HCT116 (cell line): ENCODE measurements around the gene ECEL1. TPM values are rescaled to one million over a fixed set of nuclear protein-coding genes. Genes with fewer than 3 reads are reported as not detected.

Experiments used
- ATAC-seq: fragments of 200-7000 bp; cut with Tn5 transposase; 2 replicates; pipeline ENCODE4 v1.9.1; 2020; ENCODE audit warnings: mild to moderate bottlenecking, moderate library complexity
- BruUV-seq: library from RNA; stranded (reverse); fragments of 400-500 nt; replicated peaks from 2 replicates; lab custom pipeline; 2021; lab: Mats Ljungman, UMichigan
- CTCF ChIA-PET: fragments of 300-600 bp; sonication (Branson Sonifier 250); formaldehyde crosslinking; loops from one replicate; lab custom pipeline; 2021; ENCODE audit warnings: antibody characterized with exemption; lab: Charles Lee
- POLR2A ChIA-PET: fragments of 300-600, 350-600 bp; sonication (Branson Sonifier 250); formaldehyde crosslinking; loops from one replicate; lab custom pipeline; 2021; ENCODE audit warnings: antibody characterized with exemption; lab: Charles Lee
- RAD21 ChIA-PET, 2 experiments: fragments of 300-600 bp; sonication (Branson Sonifier 250); formaldehyde crosslinking; loops; one replicate each; lab custom pipeline; 2023; ENCODE audit warnings: low total read pairs in 2 of 2; ENCODE audit not compliant: uncharacterized antibody in 2 of 2, unreplicated experiment in 2 of 2, low non-redundant PET in 1 of 2; lab: Charles Lee
- DNase-seq: peaks from one replicate; pipeline ENCODE4 v3.0.0-alpha.2; 2010; ENCODE audit warnings: low read depth, low spot score
- H2AFZ ChIP-seq: fragments of 200-600 bp; shearing (Covaris generic), sonication (generic); 2 replicates; pipeline ENCODE4 v1.6.1; 2017; ENCODE audit warnings: low read depth, mixed run types, mixed read lengths, antibody characterized with exemption, low read length; ENCODE audit not compliant: poor library complexity, severe bottlenecking
- H3K27ac ChIP-seq: 2 replicates; pipeline ENCODE4 v1.5.1; 2012; ENCODE audit warnings: low read depth, low read length
- H3K27me3 ChIP-seq: fragments of 200-600 bp; sonication (generic); 2 replicates; pipeline ENCODE4 v1.6.1; 2016; ENCODE audit warnings: mixed run types, low read length, mixed read lengths; ENCODE audit not compliant: insufficient read depth
- H3K36me3 ChIP-seq, 2 experiments: fragments of 200-500 bp in 1 of 2; fragments of 200-600 bp in 1 of 2; sonication (Bioruptor generic) in 1 of 2; sonication (generic) in 1 of 2; 2 replicates each; pipeline versions ENCODE4 v1.5.1 to v1.6.1; 2014 to 2016; ENCODE audit warnings: low read length in 2 of 2, inconsistent platforms in 1 of 2, mixed read lengths in 1 of 2, mixed run types in 1 of 2; ENCODE audit not compliant: insufficient read depth in 2 of 2, control insufficient read depth in 1 of 2
- H3K4me1 ChIP-seq, 2 experiments: fragments of 200-600 bp in 1 of 2; sonication (generic) in 1 of 2; 2 replicates each; pipeline versions ENCODE4 v1.5.1 to v1.6.1; 2012 to 2017; ENCODE audit warnings: low read length in 2 of 2, inconsistent platforms in 1 of 2, mild to moderate bottlenecking in 1 of 2, mixed read lengths in 1 of 2, mixed run types in 1 of 2, moderate library complexity in 1 of 2; ENCODE audit not compliant: insufficient read depth in 2 of 2, control insufficient read depth in 1 of 2
- H3K4me2 ChIP-seq: fragments of 200-600 bp; sonication (generic); 2 replicates; pipeline ENCODE4 v1.6.1; 2017; ENCODE audit warnings: mixed run types, low read length, mixed read lengths
- H3K4me3 ChIP-seq, 2 experiments: fragments of 200-600 bp in 1 of 2; sonication (generic) in 1 of 2; replicated peaks in 1 of 2; 2 replicates each; pipeline ENCODE4 v1.5.1; 2011 to 2016; ENCODE audit warnings: low read length in 2 of 2, control low read depth in 1 of 2, low read depth in 1 of 2, mild to moderate bottlenecking in 1 of 2, mixed read lengths in 1 of 2, mixed run types in 1 of 2
- H3K79me2 ChIP-seq: fragments of 200-600 bp; sonication (generic); 2 replicates; pipeline ENCODE4 v1.6.1; 2017; ENCODE audit warnings: mild to moderate bottlenecking, mixed run types, low read length, moderate library complexity, mixed read lengths; ENCODE audit not compliant: insufficient read depth
- H3K9ac ChIP-seq: fragments of 200-600 bp; sonication (generic); 2 replicates; pipeline ENCODE4 v1.6.1; 2016; ENCODE audit warnings: low read length, mixed read lengths
- H3K9me2 ChIP-seq: fragments of 200-600 bp; sonication (generic), shearing (Covaris generic); 2 replicates; pipeline ENCODE4 v1.6.1; 2017; ENCODE audit warnings: mixed run types, mild to moderate bottlenecking, moderate library complexity; ENCODE audit not compliant: insufficient read depth
- H3K9me3 ChIP-seq, 2 experiments: fragments of 200-500 bp in 1 of 2; fragments of 200-600 bp in 1 of 2; sonication (Bioruptor generic) in 1 of 2; sonication (generic) in 1 of 2; 2 replicates each; pipeline ENCODE4 v1.6.1; 2014 to 2017; ENCODE audit warnings: low read length in 2 of 2, mixed read lengths in 2 of 2, inconsistent platforms in 1 of 2, low read depth in 1 of 2, mild to moderate bottlenecking in 1 of 2, mixed run types in 1 of 2, moderate library complexity in 1 of 2; ENCODE audit not compliant: control insufficient read depth in 1 of 2, insufficient read depth in 1 of 2
- H4K20me1 ChIP-seq: fragments of 200-600 bp; sonication (generic), shearing (Covaris generic); 2 replicates; pipeline ENCODE4 v1.6.1; 2017; ENCODE audit warnings: mixed run types, mild to moderate bottlenecking, moderate library complexity; ENCODE audit not compliant: insufficient read depth
- ATF3 ChIP-seq: IDR thresholded peaks from 2 replicates; pipeline ENCODE4 v1.6.1; 2012
- CBX3 ChIP-seq: IDR thresholded peaks from 2 replicates; pipeline ENCODE4 v1.6.1; 2012; ENCODE audit warnings: low read depth
- CEBPB ChIP-seq: IDR thresholded peaks from 2 replicates; pipeline ENCODE4 v1.6.1; 2012; ENCODE audit warnings: low read depth
- EZH2 ChIP-seq: fragments of 200-600 bp; sonication (generic); IDR thresholded peaks from 2 replicates; pipeline ENCODE4 v1.6.1; 2017; ENCODE audit warnings: antibody characterized with exemption, mixed run types
- EZH2phosphoT487 ChIP-seq: fragments of 200-600 bp; IDR thresholded peaks from 2 replicates; pipeline ENCODE4 v1.6.1; 2018; ENCODE audit warnings: antibody characterized with exemption, borderline replicate concordance
- FOSL1 ChIP-seq: IDR thresholded peaks from 2 replicates; pipeline ENCODE4 v1.6.1; 2012; ENCODE audit warnings: low read depth
- JUND ChIP-seq: IDR thresholded peaks from 2 replicates; pipeline ENCODE4 v1.6.1; 2012
- POLR2A ChIP-seq: IDR thresholded peaks from 2 replicates; pipeline ENCODE4 v1.7.0; 2011; ENCODE audit warnings: borderline replicate concordance; ENCODE audit not compliant: insufficient read depth, insufficient read length; ENCODE audit errors: extremely low read depth
- POLR2AphosphoS5 ChIP-seq: IDR thresholded peaks from 2 replicates; pipeline ENCODE4 v1.6.1; 2011; ENCODE audit warnings: mild to moderate bottlenecking, low read depth, low read length, moderate library complexity
- SIN3A ChIP-seq: IDR thresholded peaks from 2 replicates; pipeline ENCODE4 v1.6.1; 2012; ENCODE audit warnings: low read depth
- SRF ChIP-seq: IDR thresholded peaks from 2 replicates; pipeline ENCODE4 v1.6.1; 2012; ENCODE audit warnings: low read depth
- TCF7L2 ChIP-seq: IDR thresholded peaks from 2 replicates; pipeline ENCODE4 v1.7.0; 2011; ENCODE audit warnings: borderline replicate concordance, inconsistent platforms; ENCODE audit not compliant: insufficient read depth, insufficient read length; ENCODE audit errors: extremely low read depth
- YY1 ChIP-seq: IDR thresholded peaks from 2 replicates; pipeline ENCODE4 v1.6.1; 2011; ENCODE audit warnings: low read length, low read depth, moderate library complexity, mild to moderate bottlenecking; ENCODE audit not compliant: insufficient replicate concordance; ENCODE audit errors: extremely low read depth
- ZFX ChIP-seq: fragments of 450-650 bp; IDR thresholded peaks from 2 replicates; pipeline ENCODE4 v1.6.1; 2017
- ZNF274 ChIP-seq: fragments of 200-500 bp; sonication (Bioruptor generic); IDR thresholded peaks from 2 replicates; pipeline ENCODE4 v1.6.1; 2014; ENCODE audit warnings: mild to moderate bottlenecking, low read depth, low read length, inconsistent platforms
- intact Hi-C: fragments of 100-400 bp; cut with micrococcal nuclease; formaldehyde crosslinking; loops from 2 replicates; pipeline ENCODE4 v1.10.0; 2022
- total RNA-seq: library from RNA; stranded (reverse); gene quantifications from one replicate; pipeline ENCODE4 v1.2.1, GENCODE V29; 2021; ENCODE audit not compliant: unreplicated experiment
- TF ChIP-seq, protein P1 (sequence below): IDR thresholded peaks from 2 replicates; pipeline ENCODE4 v1.6.1; 2011; ENCODE audit warnings: mild to moderate bottlenecking, low read length, moderate library complexity; ENCODE audit not compliant: insufficient replicate concordance; ENCODE audit errors: extremely low read depth
- TF ChIP-seq, protein P2 (sequence below): IDR thresholded peaks from 2 replicates; pipeline ENCODE4 v1.6.1; 2012

ECEL1 gene
- total RNA-seq, 1 experiment from 2014 or later: not detected

DNA sequence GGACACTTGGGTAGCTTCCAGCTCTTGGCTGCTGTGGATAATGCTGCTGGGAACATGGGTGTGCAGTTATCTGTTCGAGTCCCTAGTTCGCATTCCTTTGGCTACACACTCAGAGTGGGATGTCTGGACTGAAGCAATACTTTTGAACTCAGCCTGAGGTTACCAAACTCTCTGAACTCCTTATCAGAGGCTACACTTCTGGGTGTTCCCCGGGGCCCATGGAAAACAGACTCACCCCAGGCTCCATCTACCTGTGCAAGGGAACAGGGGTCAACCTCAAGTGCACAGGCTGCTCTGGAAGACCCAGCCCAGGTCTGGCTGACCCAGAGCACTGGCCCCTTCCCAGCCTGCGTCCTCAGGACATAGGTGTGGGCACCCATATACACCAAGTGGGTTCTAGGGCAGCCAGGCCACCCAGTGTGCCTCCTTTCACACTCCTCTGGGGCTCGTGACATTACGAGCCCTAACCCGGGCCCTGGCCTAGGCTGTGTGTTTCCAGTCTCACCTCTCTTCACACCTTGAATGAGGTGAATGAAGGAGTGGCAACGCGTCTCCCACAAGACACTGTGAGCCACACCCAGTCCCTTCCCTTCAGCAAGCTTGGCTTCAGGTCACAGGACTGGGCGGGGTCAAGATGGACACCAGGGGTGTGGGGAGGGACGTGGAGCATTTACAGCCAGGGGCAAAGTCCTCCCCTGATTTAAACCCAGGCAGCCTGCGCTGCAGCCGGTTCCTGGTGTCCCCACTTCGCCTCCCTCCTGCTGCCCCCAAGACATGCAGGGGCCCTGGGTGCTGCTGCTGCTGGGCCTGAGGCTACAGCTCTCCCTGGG, 32.0 kb downstream of the ECEL1 start, which contains the start of gene ALPI (continued):
- TF ChIP-seq TCF7L2 (no peak), SRF (no peak), POLR2AphosphoS5 (no peak)
- TF ChIP-seq, protein P1, sequence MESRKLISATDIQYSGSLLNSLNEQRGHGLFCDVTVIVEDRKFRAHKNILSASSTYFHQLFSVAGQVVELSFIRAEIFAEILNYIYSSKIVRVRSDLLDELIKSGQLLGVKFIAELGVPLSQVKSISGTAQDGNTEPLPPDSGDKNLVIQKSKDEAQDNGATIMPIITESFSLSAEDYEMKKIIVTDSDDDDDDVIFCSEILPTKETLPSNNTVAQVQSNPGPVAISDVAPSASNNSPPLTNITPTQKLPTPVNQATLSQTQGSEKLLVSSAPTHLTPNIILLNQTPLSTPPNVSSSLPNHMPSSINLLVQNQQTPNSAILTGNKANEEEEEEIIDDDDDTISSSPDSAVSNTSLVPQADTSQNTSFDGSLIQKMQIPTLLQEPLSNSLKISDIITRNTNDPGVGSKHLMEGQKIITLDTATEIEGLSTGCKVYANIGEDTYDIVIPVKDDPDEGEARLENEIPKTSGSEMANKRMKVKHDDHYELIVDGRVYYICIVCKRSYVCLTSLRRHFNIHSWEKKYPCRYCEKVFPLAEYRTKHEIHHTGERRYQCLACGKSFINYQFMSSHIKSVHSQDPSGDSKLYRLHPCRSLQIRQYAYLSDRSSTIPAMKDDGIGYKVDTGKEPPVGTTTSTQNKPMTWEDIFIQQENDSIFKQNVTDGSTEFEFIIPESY: no peak

DNA sequence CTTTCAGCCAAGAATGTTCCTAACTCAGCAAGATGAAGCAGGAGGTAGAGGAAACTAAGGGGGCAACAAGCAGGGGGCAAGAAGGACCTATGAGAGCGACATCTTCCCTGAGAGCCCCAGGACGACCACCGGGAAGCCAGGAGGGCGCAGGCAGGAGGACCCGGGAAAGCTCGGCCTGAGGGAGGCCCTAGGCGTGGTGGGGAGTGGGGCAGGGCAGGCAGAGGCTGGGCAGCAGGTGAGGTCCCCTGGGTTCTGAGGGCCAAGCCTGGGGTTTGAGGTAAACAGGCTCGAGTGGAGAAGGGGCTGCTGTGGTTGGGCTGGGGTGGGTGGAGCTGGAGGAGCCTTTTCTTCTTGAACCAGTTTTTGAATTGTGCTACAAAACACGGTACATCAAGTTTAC, 33.0 kb downstream of the ECEL1 start:
- CTCF ChIA-PET: no interaction called here
- Histone ChIP-seq H2AFZ (no peak overlapping the region), H3K4me1 (no peaks in the 10 kb centered on the region), H3K4me2 (no peak overlapping the region), H3K79me2 (no peaks in the 10 kb centered on the region), H3K9me2 (no peaks in the 10 kb centered on the region), H3K27ac (no peak overlapping the region), H3K27me3 (no peaks in the 10 kb centered on the region; the same call in 1 of the 2 replicates), H3K4me3 (no peak overlapping the region), H3K36me3 (no peaks in the 10 kb centered on the region), H4K20me1 (no peaks in the 10 kb centered on the region), H3K9ac (no peak overlapping the region), H3K9me3 (no peaks in the 10 kb centered on the region)
- POLR2A ChIA-PET: no interaction called here
- DNase-seq: no peak
- intact Hi-C loops: no loop called here
- RAD21 ChIA-PET: no interaction called here
- no peak for ATAC-seq
- BruUV-seq: no TSS peak
- no peak for TF ChIP-seq CBX3
- TF ChIP-seq YY1: no peak
- TF ChIP-seq EZH2: no peak
- no peak for TF ChIP-seq POLR2A
- no peak for TF ChIP-seq FOSL1
- TF ChIP-seq SIN3A: no peak
- TF ChIP-seq, protein P2, sequence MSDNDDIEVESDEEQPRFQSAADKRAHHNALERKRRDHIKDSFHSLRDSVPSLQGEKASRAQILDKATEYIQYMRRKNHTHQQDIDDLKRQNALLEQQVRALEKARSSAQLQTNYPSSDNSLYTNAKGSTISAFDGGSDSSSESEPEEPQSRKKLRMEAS: no peak
- no peak for TF ChIP-seq CEBPB
- no peak for TF ChIP-seq ZFX
- TF ChIP-seq ATF3: no peak
- TF ChIP-seq, protein P1: no peak
- TF ChIP-seq ZNF274: no peak
- no peak for TF ChIP-seq EZH2phosphoT487
- TF ChIP-seq JUND: no peak
